ENCODE results near the gene SMG9.

The SMG9 gene

GRCh38 chr19:43763473-43763939, 8.7 kb upstream of the SMG9 start:
- Histone ChIP-seq H3K27ac (ENCODE audit: low read length) (peak overlapping the region; percentile 49), H3K27me3 (ENCODE audit: low read depth, low read length) (no peaks in the 10 kb centered on the region), H3K4me3 (ENCODE audit: low read length) (no peak overlapping the region), H4K20me1 (ENCODE audit: insufficient read depth, low read length) (no peaks in the 10 kb centered on the region), H3K4me2 (ENCODE audit: low read length) (peak overlapping the region; percentile 10; the same call in 1 of the 2 replicates), H3K9ac (ENCODE audit: low read length) (peak overlapping the region; percentile 40; the same call in 1 of the 2 replicates), H3K79me2 (ENCODE audit: low read length) (no peaks in the 10 kb centered on the region; the same call in 1 of the 2 replicates), H2AFZ (ENCODE audit: low read depth, low read length) (no peak overlapping the region), H3K36me3 (replicated peaks; ENCODE audit: low read depth, low read length) (peaks cover 40% of the 10 kb centered on the region), H3K4me1 (ENCODE audit: low read length) (peaks cover 62% of the 10 kb centered on the region), H3K9me3 (ENCODE audit: insufficient read depth, low read length) (no peaks in the 10 kb centered on the region)
- TF ChIP-seq EZH2phosphoT487 (IDR thresholded peaks at IDR 0.05; ENCODE audit: low read depth), result no peak
- TF ChIP-seq, protein P1, sequence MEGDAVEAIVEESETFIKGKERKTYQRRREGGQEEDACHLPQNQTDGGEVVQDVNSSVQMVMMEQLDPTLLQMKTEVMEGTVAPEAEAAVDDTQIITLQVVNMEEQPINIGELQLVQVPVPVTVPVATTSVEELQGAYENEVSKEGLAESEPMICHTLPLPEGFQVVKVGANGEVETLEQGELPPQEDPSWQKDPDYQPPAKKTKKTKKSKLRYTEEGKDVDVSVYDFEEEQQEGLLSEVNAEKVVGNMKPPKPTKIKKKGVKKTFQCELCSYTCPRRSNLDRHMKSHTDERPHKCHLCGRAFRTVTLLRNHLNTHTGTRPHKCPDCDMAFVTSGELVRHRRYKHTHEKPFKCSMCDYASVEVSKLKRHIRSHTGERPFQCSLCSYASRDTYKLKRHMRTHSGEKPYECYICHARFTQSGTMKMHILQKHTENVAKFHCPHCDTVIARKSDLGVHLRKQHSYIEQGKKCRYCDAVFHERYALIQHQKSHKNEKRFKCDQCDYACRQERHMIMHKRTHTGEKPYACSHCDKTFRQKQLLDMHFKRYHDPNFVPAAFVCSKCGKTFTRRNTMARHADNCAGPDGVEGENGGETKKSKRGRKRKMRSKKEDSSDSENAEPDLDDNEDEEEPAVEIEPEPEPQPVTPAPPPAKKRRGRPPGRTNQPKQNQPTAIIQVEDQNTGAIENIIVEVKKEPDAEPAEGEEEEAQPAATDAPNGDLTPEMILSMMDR (IDR thresholded peaks at IDR 0.05; ENCODE audit: low read depth, low read length), result no peak

DNA sequence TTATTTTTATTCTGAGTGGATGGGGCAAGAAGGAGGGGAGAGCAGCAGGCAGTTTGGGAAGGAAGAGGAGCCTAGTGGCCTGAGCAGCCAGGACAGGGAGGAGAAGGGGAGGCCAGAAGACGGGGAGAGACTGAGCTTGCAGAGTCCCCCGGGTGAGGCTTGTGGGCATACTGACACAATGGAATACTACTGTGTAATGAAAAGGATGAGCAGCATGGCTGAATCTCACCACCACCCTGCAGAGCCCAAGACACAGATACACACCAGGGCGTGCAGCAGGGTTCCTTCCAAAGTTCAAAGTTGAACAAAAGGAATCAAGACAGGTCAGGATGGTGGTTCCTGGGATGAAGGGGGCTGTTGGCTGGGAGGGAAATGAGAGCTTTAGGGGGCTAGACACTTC, 8.1 kb upstream of the SMG9 start:
- Histone ChIP-seq H3K9me3 (ENCODE audit: insufficient read depth, low read length) (no peaks in the 10 kb centered on the region), H3K79me2 (ENCODE audit: low read length) (no peaks in the 10 kb centered on the region; the same call in 1 of the 2 replicates), H3K4me1 (ENCODE audit: low read length) (peaks cover 65% of the 10 kb centered on the region), H3K27ac (ENCODE audit: low read length) (no peak overlapping the region), H3K36me3 (replicated peaks; ENCODE audit: low read depth, low read length) (peaks cover 37% of the 10 kb centered on the region), H3K9ac (ENCODE audit: low read length) (no peak overlapping the region), H3K4me2 (ENCODE audit: low read length) (no peak overlapping the region), H3K4me3 (ENCODE audit: low read length) (no peak overlapping the region), H4K20me1 (ENCODE audit: insufficient read depth, low read length) (no peaks in the 10 kb centered on the region), H3K27me3 (ENCODE audit: low read depth, low read length) (no peaks in the 10 kb centered on the region), H2AFZ (ENCODE audit: low read depth, low read length) (no peak overlapping the region)
- TF ChIP-seq EZH2phosphoT487 (IDR thresholded peaks at IDR 0.05; ENCODE audit: low read depth), result no peak
- TF ChIP-seq, protein P1 (IDR thresholded peaks at IDR 0.05; ENCODE audit: low read depth, low read length), result no peak

DNA sequence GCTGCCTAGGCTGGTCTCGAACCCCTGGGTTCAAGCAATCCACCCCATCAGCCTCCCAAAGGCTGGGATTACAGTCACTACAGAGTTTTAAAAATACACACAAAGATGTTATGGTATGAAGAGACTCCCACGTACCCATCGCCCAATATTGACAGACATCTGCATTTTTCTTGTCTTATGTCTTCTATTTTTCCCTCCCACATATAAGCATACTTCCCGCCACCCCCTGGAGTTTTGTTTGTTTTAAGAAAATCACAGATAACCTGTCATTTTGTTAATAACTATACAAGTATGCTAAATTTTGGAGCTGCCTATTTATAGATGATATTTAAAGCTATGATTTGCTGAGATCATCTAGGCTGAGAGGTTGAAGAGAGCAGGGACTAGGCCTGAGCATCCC, 6.2 kb upstream of the SMG9 start:
- Histone ChIP-seq H3K27ac (ENCODE audit: low read length) (no peak overlapping the region), H3K27me3 (ENCODE audit: low read depth, low read length) (no peaks in the 10 kb centered on the region), H3K4me2 (ENCODE audit: low read length) (no peak overlapping the region), H3K4me1 (ENCODE audit: low read length) (peaks cover 65% of the 10 kb centered on the region), H3K9ac (ENCODE audit: low read length) (no peak overlapping the region), H3K4me3 (ENCODE audit: low read length) (no peak overlapping the region), H3K9me3 (ENCODE audit: insufficient read depth, low read length) (no peaks in the 10 kb centered on the region), H3K79me2 (ENCODE audit: low read length) (peaks cover 8% of the 10 kb centered on the region), H3K36me3 (replicated peaks; ENCODE audit: low read depth, low read length) (peaks cover 33% of the 10 kb centered on the region), H4K20me1 (ENCODE audit: insufficient read depth, low read length) (no peaks in the 10 kb centered on the region), H2AFZ (ENCODE audit: low read depth, low read length) (no peak overlapping the region)
- TF ChIP-seq EZH2phosphoT487 (IDR thresholded peaks at IDR 0.05; ENCODE audit: low read depth), result no peak
- TF ChIP-seq, protein P1 (IDR thresholded peaks at IDR 0.05; ENCODE audit: low read depth, low read length), result no peak

GRCh38 chr19:43759515-43759914, 4.8 kb upstream of the SMG9 start:
- Histone ChIP-seq H3K4me2 (ENCODE audit: low read length) (peak overlapping the region; percentile 25), H3K27ac (ENCODE audit: low read length) (peak overlapping the region; percentile 50)

More at GRCh38 chr19:43759515-43759914, 4.8 kb upstream of the SMG9 start:
- Histone ChIP-seq H3K36me3 (replicated peaks; ENCODE audit: low read depth, low read length) (peaks cover 26% of the 10 kb centered on the region), H3K4me3 (ENCODE audit: low read length) (no peak overlapping the region), H3K9me3 (ENCODE audit: insufficient read depth, low read length) (no peaks in the 10 kb centered on the region), H3K79me2 (ENCODE audit: low read length) (peaks cover 15% of the 10 kb centered on the region), H2AFZ (ENCODE audit: low read depth, low read length) (no peak overlapping the region; the same call in 1 of the 2 replicates), H3K9ac (ENCODE audit: low read length) (peak overlapping the region; percentile 32; the same call in 1 of the 2 replicates), H4K20me1 (ENCODE audit: insufficient read depth, low read length) (no peaks in the 10 kb centered on the region), H3K4me1 (ENCODE audit: low read length) (peaks cover 58% of the 10 kb centered on the region), H3K27me3 (ENCODE audit: low read depth, low read length) (no peaks in the 10 kb centered on the region)
- no peak for TF ChIP-seq EZH2phosphoT487 (IDR thresholded peaks at IDR 0.05; ENCODE audit: low read depth)
- TF ChIP-seq, protein P1 (IDR thresholded peaks at IDR 0.05; ENCODE audit: low read depth, low read length), result peak; percentile 44

Measured in OCI-LY3 (cell line).